RKO (cell line): Measurements from ENCODE around the gene SLC16A12.
"Not testable (repeated sequence)": the region's sequence is repeated elsewhere in the genome, so short reads cannot be mapped to it uniquely, and the experiment has no call there.

Experiments
- DNase-seq: peaks from one replicate; pipeline ENCODE4 v3.0.0-alpha.2; 2016; ENCODE audit warnings: low spot score

The SLC16A12 gene

DNA sequence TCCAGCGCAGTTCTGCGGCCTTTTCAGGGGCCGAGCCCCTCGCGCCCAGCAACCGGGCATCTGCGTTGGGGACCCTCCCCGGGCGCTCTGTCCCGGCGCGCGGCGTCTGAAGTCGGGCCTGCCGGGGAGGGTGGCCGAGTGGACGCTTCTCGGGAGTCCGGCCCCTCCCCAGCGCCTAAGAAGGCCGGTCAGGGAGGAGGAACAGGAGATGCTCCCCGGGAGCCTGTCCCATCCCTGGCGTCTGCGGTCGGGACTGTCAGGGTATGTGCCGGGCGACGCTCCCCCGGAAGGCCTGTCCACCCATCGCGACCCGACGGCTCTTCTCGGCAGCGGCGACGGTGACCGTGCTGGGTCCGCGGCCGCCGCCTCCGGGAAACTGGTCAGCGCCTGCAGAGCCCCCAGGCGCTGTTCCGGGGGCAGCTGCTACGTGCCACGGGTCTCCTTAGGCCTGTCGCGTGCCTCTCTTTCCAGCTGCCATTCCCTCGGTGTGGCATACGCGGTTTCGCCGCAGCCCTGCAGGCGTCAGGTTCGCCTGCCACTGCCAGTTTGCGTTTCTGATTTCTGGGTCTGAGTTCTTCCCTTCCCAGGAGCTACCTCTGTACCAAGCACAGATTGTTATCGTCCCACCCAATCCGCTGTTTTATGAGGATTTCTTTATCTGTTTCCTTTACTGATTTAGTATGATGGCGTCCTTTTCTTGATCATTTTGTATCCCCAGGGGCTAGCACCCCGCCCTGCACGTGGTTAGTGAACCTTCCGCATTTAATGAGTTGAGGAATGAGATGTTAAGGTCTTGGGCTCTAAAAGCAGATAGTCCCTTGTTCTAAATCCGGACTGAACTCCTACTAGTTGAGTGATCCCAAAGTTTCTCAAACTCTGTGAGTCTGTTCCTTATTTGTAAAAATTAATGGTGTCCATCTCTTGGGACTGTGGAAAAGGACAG lies 120.2 kb downstream of the SLC16A12 start:
- DNase-seq, result peak; percentile 39

DNA sequence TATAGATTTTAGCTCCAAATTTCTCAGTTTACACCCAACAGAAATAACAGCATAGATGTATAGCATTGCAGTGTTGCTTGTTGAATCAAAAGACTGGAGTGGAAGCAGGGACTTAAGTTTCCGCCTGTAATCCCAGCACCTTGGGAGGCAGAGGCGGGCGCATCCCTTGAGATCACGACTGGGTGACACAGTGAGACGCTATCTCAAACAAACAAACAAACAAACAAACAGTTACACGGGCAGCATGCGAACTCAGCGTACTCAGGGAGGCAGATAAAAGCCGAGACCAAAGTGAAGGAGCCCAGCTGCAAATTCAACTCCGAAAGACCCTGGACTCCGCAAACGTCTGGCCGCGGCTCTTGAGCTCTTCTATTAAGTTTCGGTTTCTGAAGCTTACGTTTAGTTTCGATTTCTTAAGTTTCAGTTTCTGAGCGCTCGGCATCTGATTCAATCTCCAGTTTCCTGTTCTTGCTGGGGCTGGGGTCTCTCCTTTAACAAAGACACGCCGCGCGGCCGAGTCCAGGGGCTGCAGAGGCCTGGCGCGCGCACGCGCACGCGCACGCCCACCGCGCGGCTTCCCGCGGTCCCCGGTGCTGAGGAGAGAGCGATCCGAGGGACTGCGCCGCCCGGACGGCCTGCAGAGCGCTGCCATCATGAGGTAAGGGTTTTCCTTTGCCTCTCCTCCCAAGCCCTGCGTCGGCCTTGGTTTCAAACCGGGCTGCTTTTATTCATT lies 121.1 kb downstream of the SLC16A12 start, which contains the start of gene IFIT5:
IFIT5 (plus strand) TSS at position 423 of the 733 bp plus-strand sequence; CDS start at position 654, 231 bp downstream.
- peak; percentile 75 for DNase-seq

DNA sequence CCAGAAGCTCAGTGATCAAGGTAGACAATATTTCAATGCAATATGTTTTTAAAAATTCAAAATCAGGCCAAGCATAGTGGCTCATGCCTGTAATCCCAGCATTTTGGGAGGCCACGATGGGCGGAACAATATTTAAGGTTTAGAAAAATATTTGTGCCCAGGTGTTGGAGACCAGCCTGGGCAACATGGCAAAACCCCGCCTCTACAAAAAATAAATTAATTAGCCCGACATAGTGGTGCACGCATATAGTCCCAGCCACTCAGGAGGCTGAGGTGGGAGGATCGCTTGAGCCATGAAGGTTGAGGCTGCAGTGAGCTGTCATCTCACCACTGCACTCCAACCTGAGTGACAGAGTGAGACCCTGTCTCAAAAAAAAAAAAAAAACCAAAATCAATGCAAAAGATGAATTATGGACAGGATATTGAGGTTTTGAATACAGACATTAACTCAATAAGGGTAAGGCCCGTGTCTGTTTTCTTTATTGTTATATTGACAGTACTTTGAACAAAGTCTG lies 121.9 kb downstream of the SLC16A12 start:
- DNase-seq, result no peak

DNA sequence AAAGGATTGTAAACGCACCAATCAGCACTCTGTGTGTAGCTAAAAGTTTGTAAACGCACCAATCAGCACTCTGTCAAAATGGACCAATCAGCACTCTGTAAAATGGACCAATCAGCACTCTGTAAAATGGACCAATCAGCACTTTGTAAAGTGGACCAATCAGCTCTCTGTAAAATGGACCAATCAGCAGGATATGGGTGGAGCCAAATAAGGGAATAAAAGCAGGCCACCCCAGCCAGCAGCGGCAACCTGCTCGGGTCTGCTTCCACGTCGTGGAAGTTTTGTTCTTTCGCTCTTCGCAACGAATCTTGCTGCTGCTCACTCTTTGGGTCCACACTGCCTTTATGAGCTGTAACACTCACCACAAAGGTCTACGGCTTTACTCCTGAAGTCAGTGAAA lies 123.1 kb downstream of the SLC16A12 start:
- DNase-seq, result not testable (repeated sequence)

DNA sequence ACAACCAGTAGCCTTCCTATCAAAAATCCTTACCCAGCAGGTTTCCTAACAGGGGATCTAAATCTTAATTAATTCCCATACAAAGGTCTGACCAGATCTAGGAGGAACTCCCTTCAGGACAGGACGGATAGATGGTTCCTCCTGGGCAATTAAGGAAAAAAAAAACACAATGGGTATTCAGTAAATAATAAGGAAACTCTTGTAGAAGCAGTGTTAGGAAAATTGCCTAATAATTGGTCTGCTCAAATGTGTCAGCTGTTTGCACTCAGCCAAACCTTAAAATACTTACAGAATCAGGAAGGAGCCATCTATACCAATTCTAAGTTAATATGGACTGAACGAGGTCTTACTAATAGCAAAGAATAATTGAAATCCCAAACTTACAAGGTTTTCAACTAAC lies 124.3 kb downstream of the SLC16A12 start:
- DNase-seq, result not testable (repeated sequence)

DNA sequence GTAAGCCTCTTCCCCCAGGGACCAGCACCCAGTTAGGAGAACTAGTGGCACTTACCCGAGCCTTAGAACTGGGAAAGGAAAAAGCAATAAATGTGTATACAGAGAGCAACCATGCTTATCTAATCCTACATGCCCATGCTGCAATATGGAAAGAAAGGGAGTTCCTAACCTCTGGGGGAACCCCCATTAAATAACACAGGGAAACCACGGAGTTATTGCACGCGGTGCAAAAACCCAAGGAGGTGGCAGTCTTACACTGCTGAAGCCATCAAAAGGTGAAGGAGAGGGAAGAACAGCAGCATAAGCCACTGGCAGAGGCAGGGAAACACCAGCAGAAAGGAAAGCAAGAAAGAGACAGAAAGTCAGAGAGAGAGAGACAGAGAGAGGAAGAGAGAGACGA lies 124.8 kb downstream of the SLC16A12 start:
- not testable (repeated sequence) for DNase-seq

DNA sequence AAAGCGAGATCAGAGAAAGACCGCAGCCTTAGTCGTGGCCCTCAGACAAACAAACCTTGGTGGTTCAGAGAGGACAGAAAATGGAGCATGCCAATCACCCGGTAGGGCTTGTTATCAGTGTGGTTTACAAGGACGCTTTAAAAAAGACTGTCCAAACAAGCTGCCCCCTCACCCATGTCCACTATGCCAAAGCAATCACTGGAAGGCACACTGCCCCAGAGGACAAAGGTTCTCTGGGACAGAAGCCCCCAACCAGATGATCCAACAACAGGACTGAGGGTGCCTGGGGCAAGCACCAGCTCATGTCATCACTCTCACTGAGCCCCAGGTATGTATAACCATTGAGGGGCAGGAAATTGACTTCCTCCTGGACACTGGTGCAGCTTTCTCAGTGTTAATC lies 126.1 kb downstream of the SLC16A12 start:
- not testable (repeated sequence) for DNase-seq

DNA sequence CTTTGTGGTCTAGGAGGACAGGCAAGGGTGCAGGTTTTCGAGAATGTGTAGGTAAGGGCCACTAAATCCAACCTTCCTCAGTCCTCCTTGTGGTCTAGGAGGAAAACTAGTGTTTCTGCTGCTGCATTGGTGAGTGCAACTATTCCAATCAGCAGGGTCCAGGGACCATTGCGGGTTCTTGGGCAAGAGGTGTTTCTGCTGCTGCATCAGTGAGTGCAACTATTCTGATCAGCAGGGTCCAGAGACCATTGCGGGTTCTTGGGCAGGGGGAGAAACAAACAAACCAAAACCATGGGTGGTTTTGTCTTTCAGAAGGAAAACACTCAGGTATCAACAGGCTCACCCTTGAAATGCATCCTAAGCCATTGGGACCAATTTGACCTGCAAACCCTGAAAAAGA lies 127.6 kb downstream of the SLC16A12 start:
- DNase-seq, result not testable (repeated sequence)

DNA sequence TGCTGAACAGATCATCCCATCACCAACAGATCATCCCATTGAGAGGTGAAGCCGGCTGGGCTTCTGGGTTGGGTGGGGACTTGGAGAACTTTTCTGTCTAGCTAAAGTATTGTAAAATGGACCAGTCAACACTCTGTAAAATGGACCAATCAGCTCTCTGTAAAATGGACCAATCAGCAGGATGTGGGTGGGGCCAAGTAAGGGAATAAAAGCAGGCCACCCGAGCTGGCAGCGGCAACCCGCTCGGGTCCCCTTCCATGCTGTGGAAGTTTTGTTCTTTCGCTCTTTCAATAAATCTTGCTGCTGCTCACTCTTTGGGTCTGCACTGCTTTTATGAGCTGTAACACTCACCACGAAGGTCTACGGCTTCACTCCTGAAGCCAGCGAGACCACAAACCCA lies 129.2 kb downstream of the SLC16A12 start:
- not testable (repeated sequence) for DNase-seq

DNA sequence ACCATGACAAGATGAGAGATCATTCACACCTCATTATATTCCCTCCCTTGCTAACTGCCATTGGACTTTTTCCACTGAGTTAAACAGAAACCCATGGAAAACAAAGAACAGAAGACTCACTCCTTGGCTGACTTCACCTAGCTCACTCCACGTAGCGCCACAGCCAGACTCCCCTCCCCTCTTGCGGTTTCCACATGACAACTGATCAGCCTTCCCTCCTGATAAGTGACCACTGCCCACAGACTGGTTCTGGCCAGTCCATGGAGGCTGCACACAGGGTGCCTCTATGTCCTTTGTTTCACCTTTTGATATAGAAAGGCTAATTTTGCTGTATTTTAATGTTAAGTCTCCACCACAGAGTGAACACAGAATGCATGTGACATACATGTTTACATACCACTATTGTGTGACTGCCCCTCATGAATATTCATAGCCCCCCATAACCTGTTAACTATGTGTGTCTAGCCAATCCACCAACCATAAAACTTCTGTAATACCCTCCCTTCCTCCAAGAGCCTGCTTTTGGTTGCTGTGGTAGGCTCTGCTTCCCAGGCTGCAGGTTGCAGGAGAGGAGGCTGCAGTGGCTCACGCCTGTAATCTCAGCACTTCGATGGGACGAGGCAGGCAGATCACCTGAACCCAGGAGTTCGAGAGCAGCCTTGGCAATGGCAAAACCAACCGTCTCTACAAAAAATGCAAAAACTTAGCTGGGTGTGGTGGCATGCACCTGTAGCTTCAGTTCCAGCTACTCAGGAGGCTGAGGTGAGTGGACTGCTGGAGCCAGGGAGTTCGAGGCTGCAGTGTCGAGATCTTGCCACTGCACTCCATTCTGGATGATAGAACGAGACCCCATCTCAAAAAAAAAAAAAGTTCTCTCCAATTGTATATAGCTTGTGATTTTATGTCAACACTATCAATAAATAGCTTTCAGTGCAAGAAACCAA lies 131.0 kb downstream of the SLC16A12 start:
- DNase-seq, result no peak

DNA sequence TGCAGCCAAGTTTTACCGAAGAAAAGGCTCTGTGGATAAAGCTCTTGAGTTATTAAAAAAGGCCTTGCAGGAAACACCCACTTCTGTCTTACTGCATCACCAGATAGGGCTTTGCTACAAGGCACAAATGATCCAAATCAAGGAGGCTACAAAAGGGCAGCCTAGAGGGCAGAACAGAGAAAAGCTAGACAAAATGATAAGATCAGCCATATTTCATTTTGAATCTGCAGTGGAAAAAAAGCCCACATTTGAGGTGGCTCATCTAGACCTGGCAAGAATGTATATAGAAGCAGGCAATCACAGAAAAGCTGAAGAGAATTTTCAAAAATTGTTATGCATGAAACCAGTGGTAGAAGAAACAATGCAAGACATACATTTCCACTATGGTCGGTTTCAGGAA lies 132.4 kb downstream of the SLC16A12 start:
- DNase-seq, result no peak

DNA sequence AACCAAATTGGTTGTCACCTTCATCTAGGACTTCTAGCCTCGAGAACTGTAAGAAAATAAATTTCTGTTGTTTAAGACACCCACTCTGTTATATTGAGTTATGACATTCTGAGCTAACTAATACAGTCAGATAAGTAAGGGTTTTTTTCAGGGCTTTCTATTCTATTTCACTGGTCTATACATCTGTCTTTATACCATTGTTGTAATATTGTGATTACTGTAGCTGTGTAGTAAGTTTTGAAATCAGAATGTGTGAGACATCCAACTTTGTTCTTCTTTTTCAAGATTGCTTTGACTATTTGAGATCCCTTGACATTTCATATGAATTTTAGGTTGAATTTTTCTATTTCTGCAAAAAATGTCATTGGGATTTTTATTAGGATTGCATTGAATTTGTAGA lies 135.4 kb downstream of the SLC16A12 start:
- no peak for DNase-seq

DNA sequence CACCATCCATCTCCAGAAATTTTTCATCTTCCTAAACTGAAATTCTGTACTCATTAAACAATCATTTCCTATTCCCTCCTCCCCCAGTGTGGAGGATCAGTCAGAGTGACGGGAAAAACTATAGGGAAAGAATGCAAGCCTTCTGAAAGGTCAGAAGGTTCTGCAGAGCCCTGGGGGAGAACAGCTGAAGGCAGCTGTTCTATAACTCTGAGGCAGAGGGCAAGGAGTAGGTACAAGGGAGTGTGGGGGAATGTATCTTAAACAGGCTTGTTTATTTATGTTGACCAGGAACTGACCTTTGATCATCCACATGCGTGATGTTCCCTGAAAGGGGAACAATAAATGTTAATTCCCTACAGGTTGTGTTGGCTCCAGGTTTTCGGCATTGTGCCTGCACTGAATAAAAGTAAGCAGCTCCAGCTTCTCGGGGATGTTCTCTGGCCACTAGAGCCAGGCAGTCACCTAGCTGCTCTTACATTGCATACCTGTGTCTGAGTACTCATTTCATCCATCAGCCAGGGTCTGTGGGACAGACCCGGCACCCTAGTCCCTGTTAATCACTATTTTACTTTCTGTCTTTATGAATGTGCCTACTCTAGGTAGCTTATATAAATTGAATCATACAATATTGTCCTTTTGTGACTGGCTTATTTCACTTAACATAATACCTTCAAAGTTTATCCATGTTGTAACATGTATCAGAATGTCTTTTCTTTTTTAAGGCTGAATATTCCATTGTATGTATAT lies 137.2 kb downstream of the SLC16A12 start:
- no peak for DNase-seq

DNA sequence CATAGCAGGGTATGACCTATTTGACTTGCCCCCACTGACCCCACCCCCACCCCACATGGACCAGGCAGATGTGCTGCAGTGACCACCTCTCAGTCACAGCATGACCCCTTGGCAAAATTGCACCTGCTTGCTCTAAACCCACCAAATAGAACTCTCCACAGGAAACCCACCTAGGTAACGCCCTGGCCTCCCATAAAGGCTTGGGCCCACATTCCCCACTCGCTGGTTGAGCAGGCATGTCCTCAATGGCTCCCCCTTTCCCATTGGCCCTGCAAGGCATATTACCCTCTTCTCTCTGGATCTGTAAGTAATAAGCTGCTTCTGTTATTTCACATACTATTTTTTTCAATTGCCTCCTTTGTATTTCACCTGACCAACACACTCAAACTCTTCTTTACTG lies 140.3 kb downstream of the SLC16A12 start:
- DNase-seq, result no peak

DNA sequence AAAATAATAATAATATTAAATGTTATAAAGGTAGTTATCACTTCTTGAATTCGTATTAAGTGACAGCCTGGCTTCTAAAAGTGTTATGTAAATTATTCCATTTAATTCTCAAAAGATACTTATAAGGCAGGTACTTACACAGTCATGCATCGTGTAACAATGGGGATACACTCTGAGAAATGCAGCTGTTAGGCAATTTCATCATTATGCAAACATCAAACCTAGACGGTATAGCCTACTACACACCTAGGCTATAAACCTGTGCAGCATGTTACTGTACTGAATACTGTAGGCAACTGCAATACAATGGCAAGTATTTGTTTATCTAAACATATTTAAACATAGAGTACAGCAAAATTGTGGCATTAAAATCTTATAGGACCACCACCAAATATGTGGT lies 141.5 kb downstream of the SLC16A12 start:
- DNase-seq, result no peak

DNA sequence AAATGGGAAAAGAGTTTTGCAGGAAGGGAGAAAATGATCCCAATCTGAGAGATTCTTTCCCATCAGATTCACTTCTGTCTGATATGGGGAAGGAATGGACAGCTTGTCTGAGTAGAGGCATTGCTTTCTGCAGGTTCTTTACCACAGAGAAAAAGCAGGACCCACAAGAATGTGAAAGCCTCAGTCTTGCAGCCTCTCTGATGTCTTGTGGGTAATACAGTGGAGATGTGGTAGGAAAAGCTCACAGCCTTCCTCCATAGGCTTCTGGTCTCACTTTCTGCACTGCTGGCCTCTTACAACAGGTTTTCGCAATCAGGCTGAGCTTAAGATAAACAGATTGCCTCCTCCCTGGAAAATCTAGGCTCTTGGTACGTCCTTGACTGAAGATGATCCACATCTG lies 142.4 kb downstream of the SLC16A12 start:
- DNase-seq, result no peak

DNA sequence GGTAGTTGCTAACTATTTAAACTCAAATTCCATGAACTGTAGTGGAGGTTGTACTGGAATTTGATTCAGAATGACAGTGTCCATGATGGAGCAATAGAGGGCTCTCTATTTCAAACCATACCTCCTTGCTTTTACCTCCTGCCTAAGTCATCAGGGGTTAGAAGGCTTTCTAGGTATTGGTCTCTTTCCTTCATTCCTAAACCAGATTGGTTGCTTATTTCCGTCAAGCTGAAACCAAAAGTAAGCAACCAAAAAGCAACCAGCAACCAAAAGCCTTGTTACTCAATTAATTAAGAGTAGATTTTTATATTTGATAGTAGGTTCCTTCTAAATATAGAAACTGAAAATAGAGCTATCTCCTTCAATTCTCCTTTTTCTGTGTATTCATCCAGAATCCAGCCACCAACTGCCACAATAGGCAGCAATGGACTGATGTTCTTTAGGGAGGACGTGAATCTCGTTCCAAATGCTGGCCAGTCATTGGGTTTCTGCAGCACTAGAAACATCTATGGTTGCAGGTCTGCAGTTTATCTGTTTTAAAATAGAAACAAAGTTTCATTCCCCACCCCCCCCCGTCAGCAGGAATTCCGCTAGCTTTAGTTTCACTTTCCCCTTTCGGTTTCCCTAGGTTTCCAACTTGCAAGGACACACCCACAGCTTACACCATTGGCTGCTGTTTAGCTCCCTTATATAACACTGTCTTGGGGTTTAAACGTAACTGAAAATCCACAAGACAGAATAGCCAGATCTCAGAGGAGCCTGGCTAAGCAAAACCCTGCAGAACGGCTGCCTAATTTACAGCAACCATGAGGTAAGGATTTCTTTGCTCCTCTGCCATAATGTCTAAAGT lies 143.3 kb downstream of the SLC16A12 start, which contains the start of gene IFIT1:
IFIT1 (plus strand) TSS at position 717 of the 850 bp plus-strand sequence; CDS start at position 807, 90 bp downstream.
- peak; percentile 86 for DNase-seq

DNA sequence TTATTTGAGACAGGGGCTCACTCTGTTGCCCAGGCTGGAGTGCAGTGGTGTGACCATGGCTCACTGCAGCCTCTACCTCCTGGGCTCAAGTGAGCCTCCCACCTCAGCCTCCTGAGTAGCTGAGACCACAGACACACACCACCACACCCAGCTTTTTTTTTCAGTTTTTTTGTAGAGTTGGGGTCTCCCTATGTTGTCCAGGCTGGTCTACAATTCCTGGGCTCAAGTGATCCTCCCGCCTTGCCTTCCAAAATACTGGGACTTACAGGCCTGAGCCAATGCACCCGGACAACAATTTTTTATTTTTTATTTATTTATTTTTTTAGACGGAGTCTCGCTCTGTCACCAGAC lies 144.2 kb downstream of the SLC16A12 start:
- DNase-seq, result not testable (repeated sequence)

DNA sequence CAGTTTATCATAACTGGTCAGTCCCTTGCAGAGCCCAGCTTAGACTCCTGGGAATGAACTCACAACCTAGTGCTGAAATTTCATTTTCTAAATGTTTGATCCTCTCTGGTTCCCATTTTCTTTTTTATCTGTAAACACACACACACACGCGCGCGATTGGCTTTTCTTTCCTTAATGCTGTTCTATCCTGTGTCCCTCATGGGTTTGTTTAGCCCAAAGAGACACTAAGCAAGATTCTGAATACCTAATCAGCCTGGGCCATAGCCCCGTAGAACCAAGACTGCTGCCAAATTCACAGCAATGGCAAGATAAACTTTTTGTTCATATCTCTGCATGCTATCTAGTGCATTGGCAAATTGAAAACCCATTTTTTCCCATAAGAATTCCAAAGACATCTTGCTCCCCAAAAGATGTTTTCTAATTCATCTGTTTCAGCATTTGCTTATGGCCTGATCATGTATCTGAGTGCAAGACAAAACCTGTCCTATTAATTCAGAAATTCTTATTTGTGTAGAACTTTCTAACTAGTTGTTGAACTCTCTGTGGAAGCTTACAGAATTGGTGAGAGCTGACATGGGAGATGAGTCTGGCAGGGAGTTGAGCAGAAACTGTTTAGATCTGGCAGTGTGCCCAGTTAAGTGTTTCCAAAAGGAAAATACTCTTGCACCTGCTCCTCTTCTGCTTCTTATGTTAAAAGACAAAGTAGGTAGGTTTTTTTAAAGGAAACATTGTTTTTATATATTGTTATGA lies 144.7 kb downstream of the SLC16A12 start:
- DNase-seq, result no peak
